Activated CD8-positive, alpha-beta T cell treated with anti-CD3 and anti-CD28 coated beads for 36 hours (primary cell): ENCODE measurements around the gene ADGRB3. TPM values are rescaled to one million over a fixed set of nuclear protein-coding genes. Genes with fewer than 3 reads are reported as not detected.

Experiments
- ATAC-seq: fragments of 200-7000 bp; cut with Tn5 transposase; one replicate; pipeline ENCODE4 v1.10.0; 2021; ENCODE audit warnings: mild to moderate bottlenecking, moderate library complexity
- CTCF ChIA-PET: fragments of 350-600 bp; sonication (Branson Sonifier 250); formaldehyde crosslinking; loops from one replicate; lab custom pipeline; 2021; ENCODE audit warnings: antibody characterized with exemption; lab: Charles Lee
- POLR2A ChIA-PET: fragments of 350-600 bp; sonication (Branson Sonifier 250); formaldehyde crosslinking; loops from one replicate; lab custom pipeline; 2021; ENCODE audit warnings: antibody characterized with exemption; lab: Charles Lee
- DNase-seq: peaks from one replicate; pipeline ENCODE4 v3.0.0-alpha.2; 2020
- H3K27ac Mint-ChIP-seq: one replicate; pipeline ENCODE4 v1.8.0; 2021; ENCODE audit warnings: mild to moderate bottlenecking, mixed read lengths
- H3K27me3 Mint-ChIP-seq: one replicate; pipeline ENCODE4 v1.8.0; 2021; ENCODE audit warnings: mixed read lengths
- H3K36me3 Mint-ChIP-seq: one replicate; pipeline ENCODE4 v1.8.0; 2021; ENCODE audit warnings: low read depth, mixed read lengths
- H3K4me1 Mint-ChIP-seq: one replicate; pipeline ENCODE4 v1.8.0; 2021; ENCODE audit warnings: low read depth, mixed read lengths
- H3K4me3 Mint-ChIP-seq: one replicate; pipeline ENCODE4 v1.8.0; 2021; ENCODE audit warnings: mild to moderate bottlenecking, moderate library complexity, mixed read lengths
- H3K9me3 Mint-ChIP-seq: one replicate; pipeline ENCODE4 v1.8.0; 2021; ENCODE audit warnings: mixed read lengths
- CTCF ChIP-seq: fragments of 200-600 bp; IDR thresholded peaks from one replicate; pipeline ENCODE4 v1.8.0; 2022; ENCODE audit warnings: antibody characterized with exemption, mild to moderate bottlenecking
- intact Hi-C: fragments of 100-400 bp; cut with micrococcal nuclease; formaldehyde crosslinking; loops from one replicate; pipeline ENCODE4 v1.10.0; 2022
- total RNA-seq, 2 experiments: library from RNA; stranded (reverse); gene quantifications; one replicate each; pipeline ENCODE4 v1.2.3, GENCODE V29; 2021

Gene ADGRB3
- total RNA-seq, 2 experiments from 2014 or later = not detected

- CTCF ChIA-PET = no interaction called here
- intact Hi-C loops = no loop called here
- H3K27ac Mint-ChIP-seq = no peak overlapping the region
- H3K4me1 Mint-ChIP-seq = no peaks in the 10 kb centered on the region
- H3K4me3 Mint-ChIP-seq = no peak overlapping the region
- no peaks in the 10 kb centered on the region for H3K9me3 Mint-ChIP-seq
- ATAC-seq = no peak
- TF ChIP-seq CTCF = no peak
- DNase-seq = no peak
- POLR2A ChIA-PET = no interaction called here
- H3K27me3 Mint-ChIP-seq = no peaks in the 10 kb centered on the region
- H3K36me3 Mint-ChIP-seq = no peaks in the 10 kb centered on the region
Observed at GRCh38 chr6:69232496-69232895, 597.4 kb downstream of the ADGRB3 start.

- TF ChIP-seq CTCF = no peak
- POLR2A ChIA-PET = no interaction called here
- ATAC-seq = peak; percentile 65
- intact Hi-C loops = no loop called here
- Mint-ChIP-seq H3K4me1 (no peaks in the 10 kb centered on the region), H3K9me3 (no peaks in the 10 kb centered on the region), H3K27ac (no peak overlapping the region), H3K36me3 (no peaks in the 10 kb centered on the region), H3K4me3 (no peak overlapping the region), H3K27me3 (no peaks in the 10 kb centered on the region)
- CTCF ChIA-PET = no interaction called here
- DNase-seq = peak; percentile 63
Observed at GRCh38 chr6:69232911-69233448, 597.9 kb downstream of the ADGRB3 start.

- H3K4me1 Mint-ChIP-seq = no peaks in the 10 kb centered on the region
- ChIA-PET CTCF (no interaction called here), POLR2A (no interaction called here)
- intact Hi-C loops = no loop called here
- TF ChIP-seq CTCF = no peak
- no peaks in the 10 kb centered on the region for H3K9me3 Mint-ChIP-seq
- H3K36me3 Mint-ChIP-seq = no peaks in the 10 kb centered on the region
- no peak overlapping the region for H3K27ac Mint-ChIP-seq
- no peaks in the 10 kb centered on the region for H3K27me3 Mint-ChIP-seq
- no peak for ATAC-seq
- no peak overlapping the region for H3K4me3 Mint-ChIP-seq
- no peak for DNase-seq
Observed at GRCh38 chr6:69238067-69238466, 603.0 kb downstream of the ADGRB3 start.

GRCh38 chr6:69246983-69247382, 611.9 kb downstream of the ADGRB3 start:
- Mint-ChIP-seq H3K27ac (no peak overlapping the region), H3K4me3 (no peak overlapping the region), H3K36me3 (no peaks in the 10 kb centered on the region), H3K27me3 (no peaks in the 10 kb centered on the region), H3K4me1 (no peaks in the 10 kb centered on the region), H3K9me3 (peaks cover 3% of the 10 kb centered on the region)
- ChIA-PET CTCF (no interaction called here), POLR2A (no interaction called here)
- intact Hi-C loops = no loop called here
- DNase-seq (no peak), ATAC-seq (no peak)
- TF ChIP-seq CTCF = no peak

- ChIA-PET POLR2A (no interaction called here), CTCF (no interaction called here)
- H3K36me3 Mint-ChIP-seq = no peaks in the 10 kb centered on the region
- no peaks in the 10 kb centered on the region for H3K27me3 Mint-ChIP-seq
- ATAC-seq = no peak
- H3K4me1 Mint-ChIP-seq = no peaks in the 10 kb centered on the region
- H3K27ac Mint-ChIP-seq = no peak overlapping the region
- no peaks in the 10 kb centered on the region for H3K9me3 Mint-ChIP-seq
- intact Hi-C loops = no loop called here
- TF ChIP-seq CTCF = no peak
- no peak overlapping the region for H3K4me3 Mint-ChIP-seq
- no peak for DNase-seq
Observed at GRCh38 chr6:69261010-69261409, 625.9 kb downstream of the ADGRB3 start.
